ENCODE measurements around the gene TP53I13. TPM values are rescaled to one million over a fixed set of nuclear protein-coding genes. Genes with fewer than 3 reads are reported as not detected.
"Not testable (repeated sequence)": the region's sequence is repeated elsewhere in the genome, so short reads cannot be mapped to it uniquely, and the experiment has no call there.

Gene TP53I13
- total RNA-seq = 10 to 100 TPM; 40.9 to 53.9 (median 42.1) TPM

- peak within 1 kb of the TSS; percentile 94 for H3K4me3 Mint-ChIP-seq
- H3K9me3 Mint-ChIP-seq = no peaks in the 10 kb centered on the region
- no peaks in the 10 kb centered on the region for H3K27me3 Mint-ChIP-seq (ENCODE audit: low read depth)
- ATAC-seq (peak; percentile 53 to 54), DNase-seq (peak; percentile 91)
- H3K36me3 Mint-ChIP-seq (ENCODE audit: insufficient read depth) = peaks cover 3% of the 10 kb centered on the region
- peaks cover 25% of the 10 kb centered on the region for H3K4me1 Mint-ChIP-seq (ENCODE audit: low read depth)
Measured at GRCh38 chr17:29568331-29569244, at the start of gene TP53I13. Gene TP53I13 (plus strand): TSS chr17:29568701. CDS start chr17:29568759, 58 bp downstream.

DNA sequence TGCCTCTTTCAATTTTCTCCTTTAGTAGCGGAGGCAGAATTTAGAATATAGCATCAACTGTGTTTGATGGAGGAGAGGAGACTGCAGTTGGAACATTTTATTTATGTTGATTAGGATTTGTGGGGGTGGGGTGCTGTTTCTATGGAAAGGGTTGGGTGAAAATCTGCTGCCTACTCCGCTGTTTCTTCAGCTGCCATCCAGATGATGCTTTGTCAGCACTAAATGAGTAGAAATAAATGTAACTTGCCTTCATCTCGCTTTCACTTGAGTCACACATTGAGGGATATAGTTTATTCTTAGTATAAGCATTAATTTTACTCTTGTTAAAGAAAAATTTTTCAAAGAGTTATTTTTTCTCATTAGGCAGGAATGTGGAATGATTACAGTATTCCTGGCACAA is 43.8 kb upstream of the TP53I13 start:
- ATAC-seq (no peak), DNase-seq (no peak)
- no peaks in the 10 kb centered on the region for H3K9me3 Mint-ChIP-seq
- no peak overlapping the region for H3K4me3 Mint-ChIP-seq
- no peaks in the 10 kb centered on the region for H3K4me1 Mint-ChIP-seq (ENCODE audit: low read depth)
- H3K36me3 Mint-ChIP-seq (ENCODE audit: insufficient read depth) = peaks cover 19% of the 10 kb centered on the region
- H3K27me3 Mint-ChIP-seq (ENCODE audit: low read depth) = no peaks in the 10 kb centered on the region

DNA sequence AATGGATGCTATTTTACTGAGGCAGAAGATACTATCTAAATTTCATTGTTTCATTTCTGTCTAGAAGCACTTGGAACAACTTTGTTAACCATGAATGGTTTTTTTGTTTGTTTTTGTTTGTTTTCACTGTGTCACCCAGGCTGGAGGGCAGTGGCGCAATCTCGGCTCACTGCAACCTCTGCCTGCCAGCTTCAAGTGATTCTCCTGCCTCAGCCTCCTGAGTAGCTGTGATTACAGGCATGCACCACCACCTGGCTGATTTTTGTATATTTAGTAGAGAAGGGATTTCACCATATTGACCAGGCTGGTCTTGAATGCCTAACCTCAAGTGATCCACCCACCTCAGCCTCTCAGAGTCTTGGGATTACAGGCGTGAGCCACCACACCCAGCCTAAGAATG is 42.2 kb upstream of the TP53I13 start:
- H3K4me1 Mint-ChIP-seq (ENCODE audit: low read depth) = no peaks in the 10 kb centered on the region
- no peaks in the 10 kb centered on the region for H3K9me3 Mint-ChIP-seq
- DNase-seq (no peak), ATAC-seq (no peak)
- H3K27me3 Mint-ChIP-seq (ENCODE audit: low read depth) = no peaks in the 10 kb centered on the region
- no peak overlapping the region for H3K4me3 Mint-ChIP-seq
- peaks cover 20% of the 10 kb centered on the region for H3K36me3 Mint-ChIP-seq (ENCODE audit: insufficient read depth)

DNA sequence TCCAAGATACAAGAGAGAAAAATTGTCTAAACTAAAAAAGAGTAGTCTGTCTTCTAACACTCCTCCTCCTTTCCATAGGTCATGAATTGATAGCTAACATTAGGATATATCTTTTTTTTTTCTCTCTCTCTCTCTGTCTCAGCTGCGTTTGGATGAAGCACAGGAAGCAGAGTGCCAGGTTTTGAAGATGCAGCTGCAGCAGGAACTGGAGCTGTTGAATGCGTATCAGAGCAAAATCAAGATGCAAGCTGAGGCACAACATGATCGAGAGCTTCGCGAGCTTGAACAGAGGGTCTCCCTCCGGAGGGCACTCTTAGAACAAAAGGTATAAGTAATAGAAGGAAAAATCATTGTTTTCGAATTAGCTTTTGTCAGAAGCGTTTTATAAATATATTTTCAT is 34.5 kb upstream of the TP53I13 start:
- DNase-seq (no peak), ATAC-seq (no peak)
- Mint-ChIP-seq H3K9me3 (no peaks in the 10 kb centered on the region), H3K27me3 (ENCODE audit: low read depth) (no peaks in the 10 kb centered on the region), H3K4me3 (no peak overlapping the region), H3K4me1 (ENCODE audit: low read depth) (no peaks in the 10 kb centered on the region), H3K36me3 (ENCODE audit: insufficient read depth) (peaks cover 23% of the 10 kb centered on the region)

GRCh38 chr17:29544066-29544465 is 24.4 kb upstream of the TP53I13 start:
- ATAC-seq (no peak), DNase-seq (no peak)
- Mint-ChIP-seq H3K4me1 (ENCODE audit: low read depth) (peaks cover 6% of the 10 kb centered on the region), H3K4me3 (no peak overlapping the region), H3K9me3 (no peaks in the 10 kb centered on the region), H3K36me3 (ENCODE audit: insufficient read depth) (peaks cover 14% of the 10 kb centered on the region), H3K27me3 (ENCODE audit: low read depth) (no peaks in the 10 kb centered on the region)

GRCh38 chr17:29546085-29546484 is 22.4 kb upstream of the TP53I13 start:
- ATAC-seq (no peak), DNase-seq (no peak)
- Mint-ChIP-seq H3K36me3 (ENCODE audit: insufficient read depth) (peaks cover 14% of the 10 kb centered on the region), H3K4me1 (ENCODE audit: low read depth) (peaks cover 9% of the 10 kb centered on the region), H3K4me3 (no peak overlapping the region), H3K9me3 (no peaks in the 10 kb centered on the region), H3K27me3 (ENCODE audit: low read depth) (no peaks in the 10 kb centered on the region)

- H3K4me3 Mint-ChIP-seq = no peak overlapping the region
- H3K9me3 Mint-ChIP-seq = no peaks in the 10 kb centered on the region
- no peaks in the 10 kb centered on the region for H3K27me3 Mint-ChIP-seq (ENCODE audit: low read depth)
- H3K36me3 Mint-ChIP-seq (ENCODE audit: insufficient read depth) = peaks cover 14% of the 10 kb centered on the region
- ATAC-seq (no peak), DNase-seq (no peak)
- H3K4me1 Mint-ChIP-seq (ENCODE audit: low read depth) = peaks cover 9% of the 10 kb centered on the region
Measured at GRCh38 chr17:29546830-29547229, 21.7 kb upstream of the TP53I13 start.

- H3K9me3 Mint-ChIP-seq = no peaks in the 10 kb centered on the region
- peak; percentile 21 to 23 for ATAC-seq
- no peaks in the 10 kb centered on the region for H3K27me3 Mint-ChIP-seq (ENCODE audit: low read depth)
Measured at GRCh38 chr17:29549177-29549923, 19.2 kb upstream of the TP53I13 start.

GRCh38 chr17:29555840-29556239 is 12.7 kb upstream of the TP53I13 start:
- ATAC-seq (no peak), DNase-seq (no peak)
- Mint-ChIP-seq H3K9me3 (no peaks in the 10 kb centered on the region), H3K36me3 (ENCODE audit: insufficient read depth) (peaks cover 6% of the 10 kb centered on the region), H3K4me1 (ENCODE audit: low read depth) (peaks cover 15% of the 10 kb centered on the region), H3K4me3 (no peak overlapping the region), H3K27me3 (ENCODE audit: low read depth) (no peaks in the 10 kb centered on the region)

More at GRCh38 chr17:29549177-29549923, 19.2 kb upstream of the TP53I13 start:
- Mint-ChIP-seq H3K36me3 (ENCODE audit: insufficient read depth) (no peaks in the 10 kb centered on the region), H3K4me3 (no peak overlapping the region), H3K4me1 (ENCODE audit: low read depth) (peaks cover 9% of the 10 kb centered on the region)
- DNase-seq = no peak

DNA sequence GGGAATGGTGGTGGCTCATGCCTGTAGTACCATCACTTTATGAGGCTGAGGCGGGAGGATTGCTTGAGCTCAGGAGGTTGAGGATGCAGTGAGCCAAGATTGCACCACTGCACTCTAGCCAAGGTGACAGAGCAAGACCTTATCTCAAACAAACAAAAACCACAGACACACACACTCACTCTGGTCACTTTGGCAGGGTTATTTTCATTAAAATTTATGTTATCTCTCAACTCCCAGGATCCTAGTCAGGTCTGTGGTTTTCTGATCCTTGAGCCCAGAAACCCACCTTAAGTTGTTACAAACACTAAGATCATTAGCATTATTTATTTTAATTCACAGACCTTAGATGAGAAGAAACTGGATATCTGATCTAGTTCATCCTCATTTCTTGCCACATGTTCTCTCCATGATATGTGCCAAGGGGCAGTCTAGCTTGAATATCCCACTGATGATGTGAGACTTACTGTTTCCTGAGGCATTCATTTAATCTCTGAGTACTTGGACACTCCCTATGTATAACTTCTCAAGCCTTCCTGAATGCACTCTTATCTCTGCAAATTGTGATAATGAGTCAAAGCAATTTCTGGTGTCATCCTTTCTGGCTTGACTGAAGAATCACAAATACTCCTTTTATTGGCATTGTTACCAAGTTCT is 11.3 kb upstream of the TP53I13 start:
- Mint-ChIP-seq H3K9me3 (no peaks in the 10 kb centered on the region), H3K4me1 (ENCODE audit: low read depth) (peaks cover 22% of the 10 kb centered on the region), H3K4me3 (no peak overlapping the region), H3K36me3 (ENCODE audit: insufficient read depth) (peaks cover 6% of the 10 kb centered on the region), H3K27me3 (ENCODE audit: low read depth) (no peaks in the 10 kb centered on the region)
- DNase-seq (no peak), ATAC-seq (peak; percentile 18 to 28)

GRCh38 chr17:29557739-29558116 is 10.8 kb upstream of the TP53I13 start:
- Mint-ChIP-seq H3K36me3 (ENCODE audit: insufficient read depth) (peaks cover 6% of the 10 kb centered on the region), H3K27me3 (ENCODE audit: low read depth) (no peaks in the 10 kb centered on the region), H3K4me3 (no peak overlapping the region), H3K4me1 (ENCODE audit: low read depth) (peaks cover 26% of the 10 kb centered on the region), H3K9me3 (no peaks in the 10 kb centered on the region)
- DNase-seq (no peak), ATAC-seq (peak; percentile 57 to 62)

DNA sequence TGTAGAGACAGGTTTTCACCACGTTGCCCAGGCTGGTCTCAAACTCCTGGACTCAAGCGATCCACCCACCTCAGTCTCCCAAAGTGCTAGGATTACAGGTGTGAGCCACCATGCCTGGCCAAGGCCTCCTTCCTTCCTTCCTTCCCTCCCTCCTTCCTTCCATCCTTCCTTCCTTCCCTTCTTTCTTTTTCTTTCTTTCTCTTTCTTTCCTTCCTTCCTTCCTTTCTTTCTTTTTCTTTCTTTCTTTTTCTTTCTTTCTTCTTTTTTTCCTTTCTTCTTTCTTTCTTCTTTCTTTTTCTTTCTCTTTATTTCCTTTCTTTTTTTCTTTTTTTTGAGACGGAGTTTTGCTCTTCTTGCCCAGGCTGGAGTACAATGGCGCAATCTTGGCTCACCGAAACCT is 10.4 kb upstream of the TP53I13 start:
- peaks cover 30% of the 10 kb centered on the region for H3K4me1 Mint-ChIP-seq (ENCODE audit: low read depth)
- ATAC-seq; H3K4me3 Mint-ChIP-seq; H3K9me3 Mint-ChIP-seq; H3K36me3 Mint-ChIP-seq (ENCODE audit: insufficient read depth); H3K27me3 Mint-ChIP-seq (ENCODE audit: low read depth); DNase-seq: not testable (repeated sequence)

DNA sequence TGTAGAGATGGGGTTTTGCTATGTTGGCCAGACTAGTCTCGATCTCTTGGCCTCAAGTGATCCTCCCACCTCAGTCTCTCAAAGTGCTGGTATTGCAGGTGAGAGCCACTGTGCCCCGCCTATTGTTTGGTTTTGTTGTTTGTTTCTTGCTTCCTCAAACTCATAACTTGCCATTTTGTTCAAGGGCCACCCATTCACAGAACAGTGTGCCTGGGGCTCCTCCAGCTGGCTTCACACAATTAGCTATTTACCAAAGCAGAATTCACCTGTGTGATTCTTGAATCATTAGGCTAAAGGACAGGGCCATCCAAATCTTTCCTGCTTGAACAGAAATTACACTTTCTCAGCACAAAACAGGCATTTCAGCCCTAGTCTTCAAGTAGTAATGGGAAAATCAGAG is 8.9 kb upstream of the TP53I13 start:
- Mint-ChIP-seq H3K4me1 (ENCODE audit: low read depth) (peaks cover 38% of the 10 kb centered on the region), H3K36me3 (ENCODE audit: insufficient read depth) (peaks cover 6% of the 10 kb centered on the region), H3K27me3 (ENCODE audit: low read depth) (no peaks in the 10 kb centered on the region), H3K9me3 (no peaks in the 10 kb centered on the region), H3K4me3 (no peak overlapping the region)
- DNase-seq = no peak
- ATAC-seq = no peak

DNA sequence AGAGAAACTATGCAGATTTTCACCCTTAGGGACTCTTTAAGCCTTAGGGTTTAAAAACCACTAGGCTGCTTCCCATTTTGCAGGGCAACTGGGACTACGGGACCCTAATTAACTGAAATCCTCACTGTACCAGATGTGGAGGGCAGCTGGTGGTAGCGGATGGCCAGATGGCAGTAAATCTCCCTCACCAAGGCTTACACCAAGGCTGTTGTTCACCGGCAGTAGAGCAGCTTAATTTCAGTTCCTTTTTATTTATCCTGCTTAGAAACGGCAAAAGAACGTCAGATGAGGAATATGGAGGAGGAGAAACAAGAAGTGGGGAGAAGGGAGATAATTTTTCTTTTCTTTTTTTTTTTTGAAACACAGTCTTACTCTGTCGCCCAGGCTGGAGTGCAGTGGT is 8.2 kb upstream of the TP53I13 start:
- no peak overlapping the region for H3K4me3 Mint-ChIP-seq
- H3K4me1 Mint-ChIP-seq (ENCODE audit: low read depth) = peaks cover 38% of the 10 kb centered on the region

More for the DNA sequence above, 8.2 kb upstream of the TP53I13 start:
- no peak for DNase-seq
- Mint-ChIP-seq H3K9me3 (no peaks in the 10 kb centered on the region), H3K36me3 (ENCODE audit: insufficient read depth) (peaks cover 6% of the 10 kb centered on the region), H3K27me3 (ENCODE audit: low read depth) (no peaks in the 10 kb centered on the region)
- ATAC-seq = no peak

Data from activated T-cell treated with anti-CD3 and anti-CD28 coated beads, Interleukin-2, amount 50 U/mL, for 4 hours (primary cell).